Fibroblast of peridontal ligament (primary cell): Measurements from ENCODE around the gene MAPK10.
A peak's percentile ranks its signal among the peaks of the same experiment; 100 is the strongest.
"Not testable (repeated sequence)": the region's sequence is repeated elsewhere in the genome, so short reads cannot be mapped to it uniquely, and the experiment has no call there.

Experiments
- DNase-seq: peaks from one replicate; pipeline ENCODE4 v3.0.0-alpha.2; 2010; ENCODE audit errors: extremely low read depth

The MAPK10 gene

DNA sequence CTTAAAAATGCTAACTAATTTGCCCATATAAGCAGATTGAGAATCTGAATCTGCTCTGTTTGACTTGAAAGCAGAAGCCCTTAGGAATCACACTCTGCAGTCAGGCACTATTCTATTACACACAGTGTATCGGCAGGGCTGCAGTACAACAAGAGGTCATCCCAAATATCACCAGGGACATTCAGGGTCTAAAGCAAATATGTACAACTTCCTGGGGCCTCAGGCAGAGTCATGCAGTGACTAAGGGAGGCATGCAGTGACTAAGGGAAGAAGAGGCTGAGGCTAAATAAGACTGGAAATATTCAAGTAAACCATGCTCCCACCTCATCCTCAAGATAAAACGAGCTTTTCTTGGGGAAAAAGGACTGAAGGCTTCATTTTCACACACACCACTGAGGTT lies 20.9 kb downstream of the MAPK10 start:
- peak; percentile 91 for DNase-seq

DNA sequence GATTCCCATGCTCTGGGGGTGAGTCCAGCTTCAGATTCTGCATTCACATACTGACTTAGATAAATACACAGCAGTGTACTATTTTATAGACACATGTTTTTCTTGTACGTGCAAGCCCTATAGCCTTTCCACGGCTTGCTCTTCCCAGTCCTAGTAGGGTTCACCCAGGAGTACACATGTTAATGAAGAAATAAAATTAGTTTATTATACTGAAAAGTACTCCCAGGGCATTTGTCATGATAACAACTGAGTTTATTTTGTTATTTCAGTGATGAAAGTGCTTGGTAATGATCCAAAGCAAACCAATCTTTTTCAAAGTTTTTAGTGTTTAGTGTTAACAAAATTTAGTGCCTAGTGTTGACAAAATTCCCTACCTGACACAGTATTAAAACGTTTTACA lies 21.3 kb downstream of the MAPK10 start:
- no peak for DNase-seq

DNA sequence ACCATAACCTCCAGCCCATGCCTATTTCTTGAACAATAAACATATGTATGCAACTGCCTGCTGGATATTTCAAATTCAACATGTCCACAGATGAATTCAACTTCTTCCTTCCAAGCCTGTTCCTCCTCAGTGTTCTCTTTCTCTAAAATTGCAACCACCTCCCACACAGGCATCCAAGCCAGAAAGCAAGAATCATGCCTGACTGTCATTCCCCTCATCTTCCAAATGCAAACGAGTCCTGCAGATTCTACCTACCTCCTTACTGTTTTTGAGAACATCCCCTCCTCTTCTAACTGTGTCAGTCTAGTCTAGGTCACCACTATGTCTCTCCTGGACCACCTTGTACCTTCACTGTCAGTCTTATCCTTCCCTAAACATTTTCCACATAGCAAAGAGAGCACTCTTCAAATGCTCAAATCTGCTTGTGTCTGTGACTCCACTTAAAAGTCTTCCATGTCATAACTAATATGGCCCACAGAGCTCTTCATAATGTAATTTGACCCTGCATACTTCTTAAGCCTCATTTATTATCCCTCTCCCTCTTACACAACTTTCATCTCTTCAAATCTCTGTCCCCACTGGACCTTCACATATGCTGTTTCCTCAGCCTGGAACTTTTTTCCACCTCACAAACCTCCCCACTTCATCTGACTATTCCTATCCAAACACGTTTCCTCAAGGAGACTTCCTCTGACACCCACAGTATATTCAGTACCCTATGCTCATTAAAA lies 25.7 kb downstream of the MAPK10 start:
- DNase-seq = peak; percentile 27

DNA sequence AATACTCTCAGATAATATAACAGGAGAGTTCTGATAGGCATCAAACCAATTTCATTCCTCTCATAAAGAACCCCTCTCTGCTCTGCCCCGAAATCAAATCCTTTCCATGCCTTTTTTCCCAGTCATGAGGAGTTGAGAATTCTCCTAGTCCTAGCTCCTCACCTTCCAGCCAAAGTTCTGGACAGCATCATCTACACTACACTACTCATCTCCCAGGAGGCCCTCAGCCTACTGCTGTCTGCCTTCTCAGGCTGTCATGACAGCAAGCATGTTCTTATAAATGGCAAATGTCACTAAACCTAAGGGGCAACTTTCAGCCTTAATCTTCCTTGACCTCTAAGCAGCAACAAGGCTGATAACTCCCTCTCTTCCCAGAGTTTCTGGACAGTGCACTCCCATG lies 26.6 kb downstream of the MAPK10 start:
- DNase-seq = no peak

DNA sequence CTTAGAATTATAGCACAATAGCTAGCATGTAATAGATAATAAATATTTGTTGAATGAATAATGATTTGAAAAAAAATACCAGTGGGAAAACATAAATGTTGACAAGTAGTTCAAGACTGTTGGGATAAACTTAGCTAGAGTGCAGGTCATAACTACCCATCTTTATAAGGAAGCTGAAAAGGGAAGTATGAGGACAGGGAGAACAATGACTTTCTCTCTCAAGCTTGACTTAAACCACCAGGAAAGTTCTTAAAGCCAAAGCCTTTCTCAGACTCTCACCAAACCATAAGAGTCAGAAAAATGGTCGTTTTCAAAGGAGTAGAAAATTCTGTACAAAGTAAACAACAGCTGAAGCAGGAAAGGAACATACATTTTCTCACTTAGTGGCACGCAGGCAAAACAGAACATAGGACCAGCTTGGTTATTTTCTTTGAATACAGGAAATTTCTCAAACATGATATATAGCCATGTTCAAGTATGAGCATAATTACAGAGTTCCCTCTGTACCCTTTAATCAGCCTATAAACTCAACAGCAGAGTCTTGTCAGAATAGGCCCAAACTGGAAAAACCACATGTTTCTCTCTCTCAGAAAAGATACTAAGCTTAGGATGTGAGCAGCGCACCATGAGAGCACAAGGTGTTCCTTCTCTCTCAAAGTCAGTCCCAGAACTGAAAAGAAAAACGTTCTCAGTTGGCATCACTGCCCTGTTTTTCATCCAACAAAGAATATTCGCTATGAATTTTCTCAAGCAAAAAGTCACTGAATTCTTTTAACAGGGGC lies 28.7 kb downstream of the MAPK10 start:
- DNase-seq = no peak

DNA sequence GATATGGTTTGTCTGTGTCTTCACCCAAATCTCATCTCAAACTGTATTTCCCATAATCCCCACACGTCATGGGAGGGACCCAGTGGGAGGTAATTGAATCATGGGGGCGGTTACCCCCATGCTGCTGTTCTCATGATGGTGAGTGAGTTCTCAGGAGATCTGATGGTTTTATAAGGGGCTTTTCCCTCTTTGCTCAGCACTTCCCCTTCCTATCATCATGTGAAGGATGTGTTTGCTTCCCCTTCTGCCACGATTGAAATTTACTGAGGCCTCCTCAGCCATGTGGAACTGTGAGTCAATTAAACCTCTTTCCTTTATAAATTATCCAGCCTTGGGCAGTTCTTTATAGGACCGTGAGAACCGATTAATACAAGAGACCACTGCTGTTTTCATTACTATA lies 29.4 kb downstream of the MAPK10 start:
- DNase-seq = not testable (repeated sequence)

DNA sequence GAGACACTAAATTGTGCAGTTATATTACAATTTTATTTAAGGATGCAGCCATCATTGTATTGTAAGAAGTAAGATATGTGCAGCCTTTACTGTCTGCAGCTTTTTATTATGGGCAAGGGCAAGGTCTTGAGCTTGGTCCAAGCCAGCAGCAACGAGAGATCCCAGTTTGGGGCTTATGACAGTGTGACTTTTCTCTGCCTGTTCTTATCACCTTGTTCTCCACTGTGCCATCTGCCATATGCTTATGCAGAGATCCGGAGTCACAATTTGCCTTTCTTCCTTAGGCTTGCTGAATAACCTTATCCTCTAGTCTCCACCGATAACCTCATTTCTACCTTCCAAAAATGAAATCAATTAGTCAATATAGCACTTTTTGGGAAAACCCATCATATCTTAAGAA lies 30.4 kb downstream of the MAPK10 start:
- no peak for DNase-seq

DNA sequence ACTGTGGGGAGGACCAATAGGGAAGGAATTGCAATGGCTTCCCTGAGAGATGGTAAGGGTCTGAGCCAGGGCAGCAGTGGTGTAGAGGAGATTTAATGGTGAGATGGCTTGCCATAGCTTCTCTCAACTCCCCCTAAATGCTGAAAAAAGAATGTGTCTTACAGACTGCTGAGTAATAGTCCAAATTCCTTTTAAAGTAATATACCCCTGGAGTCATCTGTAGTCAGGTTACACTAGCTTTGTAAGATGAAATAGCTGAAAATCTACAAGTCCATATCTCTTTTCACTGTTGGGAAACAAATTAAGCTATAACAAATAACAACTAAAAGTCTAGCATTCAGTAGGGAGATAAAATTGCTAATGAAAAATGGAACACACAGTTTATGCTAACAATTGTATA lies 33.5 kb downstream of the MAPK10 start:
- DNase-seq = peak; percentile 40

DNA sequence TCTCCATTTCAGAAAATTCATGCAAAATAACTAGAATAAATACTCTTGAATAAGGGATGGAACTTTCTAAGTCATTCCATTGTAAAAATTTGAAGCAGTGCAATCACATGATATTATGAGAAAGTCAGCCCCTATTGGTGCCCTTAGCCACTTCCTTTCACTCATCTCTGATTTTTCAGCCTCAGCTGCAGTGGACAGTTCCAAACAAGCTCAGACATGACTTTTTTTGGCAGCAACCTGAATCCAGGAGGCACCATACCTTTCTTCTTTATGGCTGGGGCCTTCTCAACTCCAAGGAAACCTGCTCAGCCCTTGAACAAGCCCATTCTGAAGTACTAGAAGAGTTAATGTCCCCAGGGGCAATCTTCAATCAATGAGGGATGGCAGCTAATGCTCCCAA lies 40.5 kb downstream of the MAPK10 start:
- DNase-seq = no peak

DNA sequence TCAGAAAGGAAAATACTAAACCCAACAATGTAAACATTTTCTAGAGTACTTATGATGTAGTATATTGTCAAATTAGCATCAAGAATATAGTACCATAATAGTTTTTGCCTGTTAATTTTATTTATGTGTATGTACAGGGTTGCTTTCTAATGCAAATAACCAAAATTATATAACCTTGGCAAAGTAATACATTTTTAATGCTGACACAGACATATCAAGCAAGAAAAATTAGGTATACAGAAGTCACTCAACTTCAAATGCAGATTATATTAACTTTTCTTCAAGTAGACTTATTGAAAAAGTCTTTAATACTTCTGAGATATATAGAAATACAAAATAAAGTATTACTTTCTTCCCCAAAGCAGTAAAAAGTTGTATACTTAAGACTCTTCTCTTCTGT lies 44.3 kb downstream of the MAPK10 start:
- DNase-seq = no peak

DNA sequence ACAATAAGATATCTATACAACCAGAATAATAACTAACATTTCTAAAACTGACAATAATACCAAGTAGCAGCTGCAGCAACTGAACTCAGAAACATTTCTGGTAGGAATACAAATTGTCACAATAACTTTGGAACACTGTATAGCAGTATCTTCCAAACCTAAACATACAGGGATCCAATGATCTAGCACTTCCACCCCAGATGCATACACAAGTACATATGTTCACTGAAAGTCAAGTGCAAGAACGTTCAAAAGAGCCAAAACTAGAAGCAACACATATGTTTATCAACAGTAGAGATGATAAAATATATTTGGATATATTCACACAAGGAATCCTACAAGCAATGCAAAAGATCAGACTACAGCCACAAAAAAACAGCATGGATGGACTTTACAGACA lies 46.2 kb downstream of the MAPK10 start:
- no peak for DNase-seq

DNA sequence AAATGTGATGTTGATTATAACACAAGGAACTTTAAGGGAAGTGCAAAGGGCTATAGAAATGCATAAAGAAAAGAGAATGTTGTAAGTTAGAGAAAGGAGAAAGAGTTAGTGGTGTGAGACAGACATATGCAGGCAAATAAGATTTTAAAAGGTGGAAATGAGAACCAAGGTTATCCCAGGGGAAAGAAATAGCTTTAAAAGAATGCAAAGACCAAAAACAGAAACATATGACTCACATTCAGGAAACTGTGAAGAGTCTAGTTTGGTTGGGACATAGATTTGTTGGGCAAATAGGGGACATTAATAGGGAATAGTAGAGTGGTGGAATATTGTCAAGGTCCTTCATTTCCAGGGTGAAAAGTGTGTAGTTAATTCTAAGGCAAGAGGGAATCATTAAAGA lies 52.4 kb downstream of the MAPK10 start:
- DNase-seq = peak; percentile 15

DNA sequence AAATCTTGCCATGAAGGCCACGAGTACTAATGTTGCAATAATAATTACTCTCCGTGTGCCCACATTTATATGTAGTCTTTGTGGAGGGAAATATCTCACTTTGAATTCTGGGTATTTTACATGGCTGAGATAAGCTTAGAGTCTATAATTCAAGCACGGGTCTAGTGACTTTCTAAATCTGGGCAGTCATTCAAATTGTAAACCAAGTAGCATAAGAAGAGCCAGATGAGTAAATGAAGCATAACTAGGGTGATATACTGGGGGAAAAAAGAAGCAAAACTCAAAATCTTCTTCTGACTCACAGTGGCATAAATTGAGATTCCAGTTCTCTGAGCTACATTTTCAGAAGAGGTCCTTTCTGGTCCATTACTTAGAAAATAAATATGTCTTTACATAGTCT lies 53.0 kb downstream of the MAPK10 start:
- peak; percentile 96 for DNase-seq

DNA sequence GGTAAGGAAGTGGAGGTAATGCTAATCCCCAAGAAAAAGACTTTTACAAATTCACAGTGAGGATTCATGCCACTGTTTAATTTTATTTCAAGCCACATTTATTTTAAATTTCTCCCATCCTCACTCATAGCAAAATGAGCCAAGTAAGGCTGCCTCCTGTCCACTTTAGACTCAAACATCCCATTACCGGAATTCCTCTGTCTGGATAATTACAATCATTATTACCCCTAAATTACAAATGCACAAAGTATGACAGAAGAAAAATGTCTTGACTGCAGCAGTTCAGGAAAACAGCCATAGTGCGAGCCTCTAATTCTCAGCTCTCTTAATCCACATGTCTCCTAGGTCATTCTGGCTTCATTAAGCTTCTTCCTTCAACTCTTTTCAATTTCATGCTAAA lies 57.0 kb downstream of the MAPK10 start:
- DNase-seq = no peak

DNA sequence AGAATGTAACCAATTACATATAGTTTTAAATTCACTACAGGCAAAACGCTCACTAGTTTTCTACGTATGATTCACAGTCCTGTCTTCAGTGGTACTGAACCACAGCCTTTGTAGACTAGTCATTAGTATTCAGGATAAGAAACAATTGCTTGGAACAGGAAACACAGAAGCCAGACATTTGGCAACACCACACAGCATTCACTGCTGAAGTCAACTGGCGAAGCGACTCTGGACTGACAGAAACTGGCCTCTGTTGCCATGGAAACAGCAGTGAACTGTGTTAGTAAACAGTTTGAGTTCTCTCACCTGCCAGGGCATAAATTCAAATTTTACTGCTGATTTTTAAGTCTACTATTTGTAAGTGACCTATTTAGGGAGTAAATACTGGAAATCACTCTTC lies 57.6 kb downstream of the MAPK10 start:
- DNase-seq = no peak

DNA sequence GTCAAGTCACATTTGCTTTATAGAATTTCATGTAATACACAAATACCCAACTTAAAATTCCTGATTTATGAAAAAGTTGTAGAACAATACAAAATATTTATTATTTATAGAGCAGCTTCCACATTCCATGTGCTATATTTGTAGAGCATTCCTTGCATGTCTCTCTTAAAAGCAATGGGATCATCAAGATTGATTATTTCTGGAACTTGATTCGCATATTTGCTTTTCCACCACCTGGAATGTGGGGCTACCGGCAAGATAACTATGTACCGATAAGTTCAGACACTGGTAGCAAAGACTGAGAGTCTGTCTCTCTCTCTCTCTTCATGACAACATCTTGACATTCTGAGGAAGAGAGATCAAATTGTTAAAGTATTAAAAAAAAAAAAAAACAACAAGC lies 59.3 kb downstream of the MAPK10 start:
- DNase-seq = no peak

DNA sequence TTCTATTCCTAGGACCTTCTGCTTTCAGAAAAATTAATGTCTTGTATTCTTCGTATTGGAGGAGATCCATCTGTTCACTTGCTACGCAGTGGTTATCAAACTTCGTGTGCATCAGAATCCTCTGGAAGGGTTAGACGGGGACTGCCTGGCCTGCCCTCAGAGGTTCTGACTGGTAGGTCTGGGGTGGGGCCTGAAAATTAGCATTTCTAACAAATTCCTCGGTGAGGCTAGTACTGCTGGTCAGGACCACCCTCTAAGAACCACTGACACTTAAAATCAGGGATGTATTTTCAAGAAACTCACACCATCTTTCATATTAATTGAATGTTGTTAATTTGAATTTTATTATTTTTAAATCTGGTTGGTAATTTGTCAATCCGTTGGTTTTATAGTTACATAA lies 63.0 kb downstream of the MAPK10 start:
- no peak for DNase-seq

DNA sequence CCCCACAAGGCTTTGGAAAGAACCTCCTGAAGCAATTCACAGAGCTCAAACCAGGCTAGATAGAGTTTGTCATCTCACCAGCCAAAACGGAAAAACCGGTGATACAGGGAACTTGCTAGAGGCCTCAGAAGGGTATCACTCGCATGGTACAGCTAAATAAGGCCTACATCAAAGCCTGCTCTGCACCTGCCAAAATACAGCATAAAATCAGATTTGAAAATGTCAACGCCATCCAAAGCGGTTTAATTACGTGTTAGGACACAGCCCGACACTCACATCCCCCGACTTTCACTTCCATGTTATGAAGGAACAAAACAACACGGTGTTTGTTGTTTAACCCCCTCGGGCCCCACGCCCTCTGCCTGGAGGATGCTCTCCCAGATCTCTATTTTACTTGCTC lies 65.0 kb downstream of the MAPK10 start:
- no peak for DNase-seq

DNA sequence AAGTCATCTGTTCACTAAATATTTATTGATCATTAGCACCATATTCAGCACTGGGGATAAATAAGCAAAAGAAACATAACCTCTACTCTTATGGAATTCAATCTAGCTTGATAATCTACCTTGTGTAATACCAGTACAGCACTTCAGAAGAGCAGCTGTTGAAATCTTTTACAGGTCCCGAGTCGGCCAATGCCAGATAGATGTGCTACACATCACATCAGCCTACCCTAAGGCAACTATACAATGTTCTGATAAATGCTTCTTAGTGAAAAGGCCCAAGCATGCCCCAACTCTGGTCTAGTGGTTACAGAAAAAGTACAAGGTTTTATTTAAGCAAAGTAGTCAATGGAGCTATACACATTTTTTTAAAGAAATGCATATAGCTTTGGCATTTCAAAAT lies 68.7 kb downstream of the MAPK10 start:
- DNase-seq = no peak

DNA sequence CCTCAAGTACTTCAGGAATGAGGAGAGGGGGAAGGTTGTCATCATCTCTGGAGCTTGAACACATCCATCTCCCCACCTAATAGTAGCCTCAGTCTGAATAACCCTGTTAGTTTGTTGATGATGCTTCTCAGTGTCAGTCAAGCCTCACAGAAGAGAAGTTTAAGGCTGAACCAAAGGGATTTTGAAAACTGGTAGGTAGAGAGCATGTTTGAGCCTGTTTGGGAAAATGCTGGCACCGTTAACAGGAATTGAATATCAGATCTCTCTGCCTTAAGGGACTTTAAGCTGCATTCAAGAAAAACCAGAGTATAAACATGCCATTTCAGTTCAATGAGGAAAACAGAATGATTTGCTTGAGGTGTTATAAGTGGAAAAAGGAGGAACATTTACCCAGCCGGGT lies 73.1 kb downstream of the MAPK10 start:
- DNase-seq = no peak

DNA sequence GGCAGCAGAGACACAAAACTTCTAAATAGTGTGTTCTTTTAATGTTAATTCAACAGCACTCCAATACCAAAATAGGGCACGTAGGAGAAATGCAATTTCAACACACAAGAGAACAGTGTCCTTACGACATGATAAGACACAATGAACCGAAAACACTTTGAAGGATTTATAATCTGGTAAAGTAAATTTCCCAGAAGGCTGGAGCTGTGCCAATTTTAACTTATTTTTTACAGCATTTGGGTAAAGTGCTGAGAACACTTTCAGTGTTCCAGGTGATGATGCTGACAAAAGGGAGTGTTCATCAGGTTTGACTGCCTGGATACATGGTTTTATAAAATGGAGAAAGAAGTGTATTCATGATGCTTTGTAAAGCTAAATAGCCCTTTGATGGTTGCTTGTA lies 76.5 kb downstream of the MAPK10 start:
- DNase-seq = no peak

DNA sequence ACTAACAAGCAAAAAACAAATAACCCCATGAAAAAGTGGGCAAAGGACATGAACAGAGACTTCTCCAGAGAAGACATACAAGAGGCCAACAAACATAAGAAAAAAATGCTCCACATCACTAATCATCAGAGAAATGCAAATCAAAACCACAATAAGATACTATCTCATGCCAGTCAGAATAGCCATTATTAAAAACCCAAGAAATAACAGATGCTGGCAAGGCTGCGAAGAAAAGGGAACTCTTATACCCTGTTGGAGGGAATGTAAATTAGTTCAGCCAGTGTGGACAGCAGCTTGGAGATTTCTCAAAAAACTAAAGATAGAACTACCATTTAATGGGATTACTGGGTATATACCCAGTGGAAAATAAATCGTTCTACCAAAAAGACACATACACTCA lies 79.6 kb downstream of the MAPK10 start:
- DNase-seq = no peak

DNA sequence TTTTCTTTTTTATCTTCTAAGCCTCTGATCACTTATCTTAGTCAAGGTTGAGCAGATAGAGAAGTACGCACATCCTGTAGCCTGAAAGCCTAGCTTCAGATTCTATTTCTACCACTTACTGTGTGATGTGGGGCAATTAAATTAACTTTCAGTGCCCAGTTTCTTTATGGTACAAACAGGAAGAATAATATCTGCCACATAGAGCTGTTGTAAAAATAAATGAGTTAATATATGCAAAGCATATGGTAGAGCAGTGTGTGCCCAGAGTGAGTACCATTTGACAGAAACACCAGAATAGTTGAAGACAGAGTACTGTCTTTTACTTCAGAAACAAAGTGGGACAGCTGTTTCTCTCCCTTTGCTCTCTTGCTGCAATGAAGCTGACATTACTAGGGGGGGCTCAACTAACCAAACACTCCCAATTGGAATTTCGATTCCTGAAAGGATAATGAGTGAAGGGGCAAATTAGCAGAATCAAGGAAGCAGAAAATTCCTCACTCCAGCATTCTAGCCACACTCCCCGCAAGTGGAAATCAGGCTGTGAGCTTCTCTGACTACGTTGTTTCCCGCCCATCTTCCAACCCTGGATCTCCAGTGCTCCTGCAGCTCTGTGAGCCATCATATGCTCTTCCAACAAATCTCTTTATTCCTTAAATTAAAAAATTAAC lies 80.4 kb downstream of the MAPK10 start:
- DNase-seq = no peak
